Stimulated activated CD4-positive, alpha-beta T cell treated with anti-CD3 and anti-CD28 coated beads, TNF-alpha, amount 100 ng/mL, for 4 hours (primary cell): Measurements from ENCODE around the gene CLEC9A.
"Not testable (repeated sequence)": the region's sequence is repeated elsewhere in the genome, so short reads cannot be mapped to it uniquely, and the experiment has no call there.

Experiments
- DNase-seq, 3 experiments: peaks; one replicate each; pipeline ENCODE4 v3.0.0-alpha.2; 2020; ENCODE audit warnings: low read depth in 3 of 3

Gene CLEC9A

DNA sequence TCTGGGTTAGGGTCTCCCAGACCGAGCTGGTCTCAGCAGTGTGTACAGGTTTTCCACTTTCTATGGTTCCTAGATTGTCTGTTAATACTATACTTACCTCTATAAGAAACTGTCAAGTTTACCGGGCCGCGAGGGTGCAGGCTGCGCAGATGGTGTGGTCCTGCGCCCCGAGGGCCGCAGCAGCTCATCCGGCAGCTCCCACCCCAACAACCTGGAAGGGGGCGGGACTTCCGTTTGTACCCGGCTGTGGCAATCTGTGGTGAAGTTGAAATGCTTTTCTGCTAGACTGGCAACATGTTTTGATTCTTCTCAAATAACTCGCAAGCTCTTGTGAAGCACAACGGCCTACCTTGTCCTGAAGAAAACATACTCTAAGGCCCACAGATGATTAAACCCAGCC lies at the start of gene CLEC9A:
Gene CLEC9A (plus strand): TSS at position 237 of the 400 bp plus-strand sequence. CDS start 22,006 bp downstream, outside the sequence.
- DNase-seq = no peak

DNA sequence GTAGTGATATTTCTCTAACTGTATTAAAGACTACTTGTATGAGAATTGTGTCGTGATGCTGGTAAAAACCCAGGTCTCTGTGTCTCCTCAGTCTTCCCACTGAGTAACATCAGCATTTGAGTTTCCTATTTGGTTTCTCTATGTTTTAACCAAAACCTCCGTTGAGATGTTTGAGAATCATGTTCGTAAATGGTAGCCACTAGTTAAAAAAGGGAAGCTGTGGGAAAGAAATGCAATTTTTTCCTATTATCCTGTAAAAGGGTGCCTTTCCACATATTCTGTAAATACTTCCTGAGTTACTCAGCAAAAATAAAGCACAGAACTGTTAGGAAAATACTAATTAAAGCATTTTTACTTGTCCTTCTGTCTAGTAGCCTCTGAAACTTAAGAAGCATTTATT lies 38.6 kb upstream of the CLEC9A start:
- DNase-seq = no peak

DNA sequence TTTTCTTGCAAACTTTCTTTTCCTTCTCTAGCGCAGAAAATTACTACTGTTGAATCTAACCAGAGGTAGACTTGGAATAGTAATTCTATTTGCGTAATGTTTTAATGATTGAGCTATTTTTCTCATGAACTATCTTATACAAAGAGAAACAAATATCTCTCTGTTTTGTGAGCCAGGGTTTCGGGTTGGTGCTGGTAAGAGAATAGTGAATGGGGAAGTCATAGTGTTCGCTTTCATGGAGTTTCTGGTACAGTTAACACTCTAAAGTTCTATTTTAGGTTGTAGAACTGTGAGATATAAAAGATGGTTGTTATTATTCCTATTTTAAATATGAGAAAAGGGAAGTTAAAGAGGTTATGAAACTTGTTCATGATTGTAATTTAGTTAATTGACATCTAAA lies 38.2 kb upstream of the CLEC9A start:
- no peak for DNase-seq

DNA sequence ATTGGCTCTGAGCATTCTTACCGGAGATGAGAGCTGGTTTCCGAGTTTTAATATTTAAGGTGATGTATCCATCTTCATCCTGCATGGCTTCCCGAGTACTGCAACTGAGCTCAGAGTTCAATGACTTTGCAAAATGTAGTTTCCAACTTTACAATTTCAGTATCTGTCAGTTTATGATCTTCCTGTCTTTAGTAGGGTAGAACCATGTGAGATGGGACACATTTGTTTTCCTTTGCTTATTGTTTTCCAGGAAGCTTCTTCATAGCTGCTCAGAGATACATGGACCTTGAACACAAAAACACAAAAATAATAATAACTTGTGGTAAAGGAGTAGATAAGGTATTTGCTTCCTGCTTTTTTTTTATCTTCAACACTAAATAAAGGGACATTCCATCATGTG lies 31.5 kb upstream of the CLEC9A start, which contains the start of gene CLEC1B:
Gene CLEC1B (minus strand): TSS at position 106 of the 400 bp plus-strand sequence. CDS start 21 bp downstream, at position 85.
- DNase-seq = no peak

DNA sequence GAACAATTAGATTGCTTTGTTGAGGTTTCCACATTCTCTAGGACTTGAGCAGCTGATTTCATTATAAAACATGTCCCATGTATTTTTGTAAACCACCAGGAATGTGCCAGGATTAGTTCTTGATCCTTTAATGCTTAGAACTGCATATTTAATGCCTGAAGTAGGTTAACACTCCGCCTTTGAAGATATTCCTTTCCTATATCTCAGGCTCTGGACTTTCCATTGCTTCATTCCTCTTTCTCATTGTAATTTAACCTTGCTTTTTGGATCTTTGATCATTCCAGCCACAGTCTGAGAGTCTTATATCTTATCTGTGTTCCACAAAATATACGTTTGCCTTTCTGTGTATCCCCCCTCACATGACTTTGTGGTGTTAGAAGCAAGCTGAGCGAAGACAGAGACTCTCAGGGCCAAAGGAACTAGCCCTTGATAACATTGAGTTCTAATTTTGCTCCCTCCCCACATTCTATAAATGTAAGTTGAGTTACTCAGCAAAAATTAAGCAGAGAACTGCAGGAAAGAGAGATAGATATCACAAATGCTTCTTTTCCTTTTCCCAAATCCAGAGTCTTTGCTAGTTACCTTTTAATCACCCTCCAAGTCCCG lies 29.2 kb upstream of the CLEC9A start:
- no peak for DNase-seq

DNA sequence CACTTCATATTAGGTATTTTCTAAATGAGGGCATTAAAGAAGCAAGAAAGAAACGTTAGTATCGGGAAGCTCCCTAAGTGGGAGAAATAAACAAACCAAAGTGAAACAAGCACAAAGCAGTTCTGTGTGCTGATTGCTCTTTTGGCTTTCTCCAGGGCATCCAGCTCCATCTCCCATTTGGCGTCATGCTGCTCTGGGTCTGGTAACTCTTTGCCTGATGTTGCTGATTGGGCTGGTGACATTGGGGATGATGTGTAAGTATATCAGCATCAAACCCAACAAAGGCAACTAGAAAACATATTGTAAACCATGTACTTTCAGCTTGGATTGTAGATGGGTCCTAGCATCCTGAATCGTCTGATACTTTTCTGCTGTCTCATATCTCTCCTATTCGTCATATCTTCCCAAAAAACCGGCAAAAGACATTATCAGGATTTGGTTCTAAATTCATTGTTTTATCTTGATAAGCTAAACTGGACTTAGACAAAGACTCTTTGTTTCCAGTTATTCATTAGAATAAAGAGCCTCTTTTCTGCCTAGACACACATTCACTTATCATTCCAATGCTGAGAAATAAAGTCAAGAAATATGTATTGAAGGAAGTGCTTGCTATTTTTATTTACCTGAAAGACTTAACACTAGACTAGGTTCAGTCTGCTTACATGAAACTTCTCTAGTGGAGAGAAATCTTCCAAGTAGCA lies 17.7 kb upstream of the CLEC9A start:
- DNase-seq = no peak

DNA sequence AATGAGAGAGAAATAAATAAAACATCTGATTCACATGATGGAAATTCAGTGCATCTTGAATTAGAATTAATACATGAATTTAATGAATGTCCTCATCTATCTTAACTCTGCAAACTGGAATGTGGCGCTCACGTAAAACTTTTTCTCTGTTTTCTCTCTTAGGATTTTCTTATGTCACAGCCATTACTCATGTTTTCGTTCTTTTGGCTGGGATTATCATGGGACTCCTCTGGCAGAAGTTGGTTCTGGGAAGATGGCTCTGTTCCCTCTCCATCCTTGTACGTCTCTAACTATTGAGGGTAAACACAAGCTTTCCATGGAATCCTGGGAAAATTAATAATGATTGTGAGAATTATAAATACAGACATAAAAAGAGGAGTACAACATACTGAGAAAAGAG lies 15.0 kb upstream of the CLEC9A start:
- no peak for DNase-seq

DNA sequence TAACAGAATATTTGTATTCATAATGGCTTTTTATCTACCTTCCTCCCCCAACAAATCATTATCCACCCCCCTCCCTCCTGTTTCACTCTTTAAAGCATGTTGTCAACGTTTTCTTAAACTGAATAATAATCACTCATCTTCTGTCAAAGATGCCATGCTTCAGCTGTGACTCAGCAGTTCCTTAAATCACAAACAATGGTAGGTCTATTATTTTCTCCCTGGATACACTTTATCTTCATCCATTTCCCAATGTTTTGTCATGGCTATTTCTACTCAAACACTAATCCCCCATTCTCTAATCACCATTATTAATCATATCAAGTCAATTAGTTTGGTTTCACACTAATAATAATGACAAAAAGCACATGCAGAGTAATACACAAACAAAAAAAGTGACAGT lies 13.6 kb upstream of the CLEC9A start:
- DNase-seq = no peak

DNA sequence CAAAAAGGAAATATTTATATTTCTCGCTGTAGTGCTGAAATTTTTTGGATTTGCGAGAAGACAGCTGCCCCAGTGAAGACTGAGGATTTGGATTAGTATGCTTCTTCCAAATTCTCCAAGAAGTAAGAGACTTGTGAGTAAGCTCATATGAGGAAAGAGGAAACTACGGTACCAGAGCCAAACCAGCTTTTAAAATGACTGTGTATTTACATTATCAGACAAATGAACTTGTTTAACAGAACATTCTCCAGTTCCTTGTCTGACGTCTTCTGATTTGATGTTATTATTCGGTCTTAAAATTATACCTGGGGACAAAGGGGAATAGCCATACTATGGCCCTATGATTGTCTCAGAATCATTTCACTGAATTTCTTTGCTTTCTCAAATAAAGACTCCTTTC lies 12.1 kb upstream of the CLEC9A start:
- DNase-seq = no peak

DNA sequence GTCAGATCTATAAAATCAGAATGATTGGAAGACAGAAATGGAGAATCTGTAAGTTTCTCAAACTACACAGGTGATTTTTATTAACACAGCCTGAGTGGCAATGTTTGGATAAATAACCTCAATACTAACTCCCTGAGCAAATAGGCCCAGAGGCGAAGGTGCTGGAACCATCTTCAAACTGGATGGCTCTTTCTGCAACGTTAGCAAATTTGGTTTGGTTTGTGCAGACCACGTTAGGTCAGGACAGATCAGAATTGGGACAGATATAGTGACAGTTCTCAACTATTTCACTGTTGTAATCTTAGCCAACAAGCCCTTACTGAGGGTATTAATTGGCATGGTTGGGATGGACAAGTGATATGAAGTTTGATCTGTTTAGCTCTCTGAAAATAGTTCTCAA lies 9.1 kb upstream of the CLEC9A start:
- DNase-seq = no peak

DNA sequence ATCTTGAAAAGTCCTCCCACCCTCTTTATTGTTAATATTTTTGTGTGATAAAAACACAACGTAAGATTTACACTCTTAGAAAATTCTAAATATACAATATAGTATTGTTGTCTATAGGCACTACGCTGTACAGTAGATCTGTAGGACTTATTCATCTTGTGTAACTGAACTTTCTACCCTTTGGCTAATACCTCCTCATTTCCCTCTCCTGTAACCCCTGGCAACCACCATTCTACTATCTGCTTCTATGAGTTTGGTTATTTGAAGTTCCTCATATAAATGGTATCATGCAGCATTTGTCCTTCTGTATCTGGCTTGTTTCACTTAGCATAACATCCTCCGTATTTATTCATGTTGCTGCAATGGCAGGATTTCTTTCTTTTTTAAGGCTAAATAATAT lies 5.2 kb upstream of the CLEC9A start:
- DNase-seq = no peak

DNA sequence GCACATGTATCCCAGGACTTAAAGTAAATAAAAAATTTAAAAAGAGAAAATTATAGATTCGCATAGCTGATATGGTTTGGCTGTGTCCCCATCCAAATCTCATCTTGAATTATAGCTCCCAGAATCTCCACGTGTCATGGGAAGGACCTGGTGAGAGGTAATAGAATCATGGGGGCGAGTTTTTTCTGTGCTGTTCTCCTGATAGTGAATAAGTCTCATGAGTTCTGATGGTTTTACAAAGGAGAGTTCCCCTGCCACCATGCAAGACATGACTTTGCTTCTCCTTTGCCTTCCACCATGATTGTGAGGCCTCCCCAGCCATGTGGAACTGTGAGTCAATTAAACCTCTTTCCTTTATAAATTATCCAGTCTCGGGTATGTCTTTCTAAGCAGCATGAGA lies 3.8 kb upstream of the CLEC9A start:
- DNase-seq = not testable (repeated sequence)

DNA sequence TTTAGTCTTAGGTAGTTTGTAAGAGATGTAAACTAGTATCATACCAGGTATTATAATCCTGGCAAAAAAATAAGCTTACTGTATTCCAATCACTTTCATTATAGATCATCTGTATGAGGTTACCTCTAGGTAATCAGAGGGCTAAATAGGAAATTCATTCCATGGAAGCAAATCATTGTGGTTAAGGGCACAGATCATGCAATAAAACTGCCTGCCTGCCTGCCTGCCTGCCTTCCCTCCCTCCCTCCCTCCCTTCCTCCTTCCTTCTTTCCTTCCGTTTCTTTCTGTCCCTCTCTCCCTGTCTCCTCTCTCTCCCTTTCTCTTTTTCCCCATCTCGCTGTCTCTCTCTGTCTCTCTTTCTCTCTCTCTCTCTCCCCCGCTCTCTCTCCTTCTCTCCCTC lies 3.2 kb upstream of the CLEC9A start:
- no peak for DNase-seq

DNA sequence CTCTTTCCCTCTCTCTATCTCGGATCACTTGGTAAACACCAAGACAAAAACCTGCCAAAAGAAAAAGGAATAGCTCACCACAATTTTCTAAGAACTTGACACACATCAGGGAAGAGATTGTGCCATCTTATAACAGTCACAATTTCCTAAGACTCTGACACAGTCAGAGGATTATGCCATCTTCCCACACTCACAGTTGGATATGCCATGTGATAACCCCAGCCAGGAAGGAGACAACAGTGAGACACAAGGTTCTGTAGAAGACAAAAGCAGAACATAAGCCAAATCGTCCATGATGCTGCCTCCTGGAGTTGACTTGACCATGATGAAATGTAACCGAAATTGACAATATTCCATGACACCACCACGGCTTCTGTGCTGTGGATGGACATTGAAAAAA lies 2.8 kb upstream of the CLEC9A start:
- DNase-seq = no peak

DNA sequence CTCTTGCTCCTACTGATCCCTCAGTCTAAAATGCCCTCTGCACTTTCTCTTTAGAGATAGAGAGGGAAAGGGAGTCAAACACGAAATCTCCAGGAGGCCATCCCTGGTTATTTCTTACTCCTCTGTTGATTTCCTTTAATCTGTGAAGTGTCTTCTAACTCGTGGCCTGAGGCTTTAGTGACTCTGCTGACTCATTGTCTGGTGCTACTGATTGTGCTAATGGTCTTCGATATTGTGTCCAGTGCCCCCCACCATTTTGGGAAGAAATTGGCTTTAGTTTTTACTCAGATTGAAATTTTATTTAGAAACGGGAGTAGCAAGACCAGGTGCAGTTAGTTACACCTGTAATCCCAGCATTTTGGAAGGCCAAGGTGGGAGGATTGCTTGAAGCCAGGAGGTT lies 839 bp downstream of the CLEC9A start:
- DNase-seq = no peak

DNA sequence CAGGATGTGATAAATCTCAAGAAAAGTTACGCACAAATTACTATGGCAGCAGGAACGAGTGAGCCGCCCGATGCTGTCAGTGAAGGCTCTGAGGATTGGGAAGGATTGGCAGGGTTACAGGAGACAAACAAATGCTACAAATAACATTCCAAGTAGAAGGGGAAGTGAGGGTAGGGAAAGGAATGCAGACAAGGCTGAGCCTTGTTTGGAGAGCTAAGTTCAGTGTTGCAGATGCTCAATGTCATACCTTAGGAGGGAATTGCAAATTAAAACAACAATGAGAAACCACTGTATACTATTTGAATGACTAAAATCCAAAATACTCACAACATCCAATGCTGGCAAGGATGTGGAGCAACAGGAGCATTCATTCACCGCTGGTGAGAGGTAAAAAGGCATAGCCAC lies 1.3 kb downstream of the CLEC9A start:
- DNase-seq = no peak

DNA sequence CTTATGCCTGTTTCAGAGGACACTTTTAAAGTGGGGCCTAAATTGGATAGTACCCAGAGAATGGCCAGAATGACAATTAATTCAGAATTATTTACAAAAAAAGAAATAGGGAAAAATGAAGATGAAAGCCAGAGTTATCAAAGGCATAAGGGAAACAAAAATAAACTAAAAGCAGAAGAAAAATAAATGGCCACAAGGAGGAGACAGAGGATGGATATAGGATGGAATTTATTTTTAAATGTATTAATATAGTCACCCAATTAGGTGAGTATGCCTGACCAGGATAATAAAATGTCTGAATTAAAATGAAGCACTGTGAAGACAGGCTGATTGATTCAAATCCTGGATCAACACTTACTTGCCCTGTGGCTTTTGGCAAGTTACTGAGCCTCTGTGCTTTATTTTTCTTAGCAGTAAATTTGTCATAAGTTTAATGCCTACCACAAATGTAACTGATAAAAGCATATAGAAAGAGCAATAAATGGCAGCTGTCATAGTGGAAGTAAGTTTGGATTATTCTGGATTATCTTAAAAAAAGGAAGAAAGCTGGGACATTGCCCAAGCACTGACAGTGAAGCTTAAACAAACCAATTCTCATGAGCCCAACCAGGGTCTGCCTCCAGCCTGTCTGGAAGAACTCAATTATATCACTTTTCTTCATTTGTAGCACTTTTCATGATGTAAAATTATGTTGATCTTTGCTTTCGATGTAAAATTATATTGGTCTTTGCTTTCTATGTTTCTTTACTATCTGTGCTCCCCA lies 3.5 kb downstream of the CLEC9A start:
- no peak for DNase-seq

DNA sequence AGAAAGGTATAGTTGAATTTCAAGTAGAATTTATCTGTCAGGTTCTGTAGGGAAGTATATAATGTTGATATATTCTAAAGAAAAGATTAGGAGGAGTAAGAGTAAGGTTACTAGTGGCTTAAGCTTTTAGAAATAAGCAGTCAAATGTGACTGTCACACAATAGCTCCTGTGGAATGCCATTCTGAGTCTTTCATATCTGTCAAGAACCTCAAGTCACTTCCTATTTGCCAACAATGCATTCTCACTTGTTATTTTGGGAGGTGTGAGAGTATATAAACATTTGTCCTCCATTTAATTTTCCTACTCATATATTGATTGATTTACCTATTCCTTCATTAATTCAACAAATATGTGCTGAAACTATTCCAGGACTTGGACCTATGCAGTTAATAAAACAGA lies 11.7 kb downstream of the CLEC9A start:
- no peak for DNase-seq

DNA sequence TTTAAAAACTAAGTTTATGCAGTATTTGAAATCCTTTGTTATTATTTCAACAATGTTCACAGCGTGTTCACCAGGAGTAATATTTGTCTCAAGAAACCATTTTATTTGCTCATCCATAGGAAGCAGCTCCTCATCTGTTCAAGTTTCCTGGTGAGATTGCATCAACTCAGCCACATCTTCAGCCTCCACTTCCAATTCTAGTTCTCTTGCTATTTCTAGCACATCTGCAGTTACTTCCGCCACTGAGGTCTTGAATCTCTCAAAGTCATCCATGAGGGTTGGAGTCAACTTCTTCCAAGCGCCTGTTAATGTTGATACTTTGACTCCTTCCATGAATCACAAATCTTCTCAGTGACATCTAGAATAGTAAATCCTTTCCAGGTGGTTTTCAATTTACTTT lies 18.0 kb downstream of the CLEC9A start:
- no peak for DNase-seq

DNA sequence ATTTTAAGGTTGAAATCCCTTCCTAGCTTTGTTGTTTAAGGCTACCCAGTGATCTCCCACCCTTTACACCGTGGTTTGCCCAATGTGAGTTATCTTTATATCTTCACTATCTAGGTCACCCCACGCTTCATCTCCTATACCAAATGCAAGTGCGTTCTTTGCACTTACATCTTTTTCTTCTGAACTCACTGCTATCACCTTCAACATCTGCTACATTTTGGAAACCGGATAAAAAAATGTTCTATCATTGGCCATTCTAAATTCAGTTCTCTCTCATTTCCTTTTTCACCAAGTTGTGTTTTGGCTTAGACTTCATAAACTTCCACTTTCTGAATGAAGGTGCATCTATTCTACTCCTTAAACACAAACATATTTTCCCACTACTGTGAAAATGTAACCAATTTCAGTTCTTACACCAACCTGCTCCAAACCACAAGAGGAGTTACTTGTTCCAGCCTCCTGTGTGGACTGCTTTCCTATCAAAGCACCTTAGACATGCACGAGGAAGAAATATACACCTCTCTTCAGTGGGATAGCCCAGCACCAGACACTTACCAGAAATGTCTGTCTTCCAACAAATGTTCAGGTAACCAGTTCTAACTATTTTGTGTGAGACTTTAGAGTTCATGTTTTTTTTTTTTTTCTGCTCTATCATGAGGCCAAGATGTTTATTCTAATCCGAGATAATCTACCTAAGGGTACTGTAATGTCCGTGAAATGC lies 21.9 kb downstream of the CLEC9A start:
- DNase-seq = no peak

DNA sequence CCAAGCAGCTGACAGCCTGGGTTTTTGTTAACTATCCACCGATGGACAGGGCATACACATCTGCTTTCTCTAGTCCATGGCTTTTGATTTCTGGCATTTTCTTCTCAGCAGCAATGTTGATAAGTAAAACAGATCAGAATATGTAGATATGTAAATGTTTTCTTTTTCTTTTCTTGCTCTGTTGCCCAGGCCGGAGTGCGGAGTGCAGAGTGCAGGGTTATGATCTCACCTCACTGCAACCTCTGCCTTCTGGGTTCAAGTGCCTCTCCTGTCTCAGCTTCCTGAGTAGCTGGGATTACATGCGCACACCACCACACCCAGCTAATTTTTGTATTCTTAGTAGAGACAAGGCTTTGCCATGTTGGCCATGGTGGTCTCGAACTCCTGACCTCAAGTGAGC lies 27.9 kb downstream of the CLEC9A start:
- no peak for DNase-seq

DNA sequence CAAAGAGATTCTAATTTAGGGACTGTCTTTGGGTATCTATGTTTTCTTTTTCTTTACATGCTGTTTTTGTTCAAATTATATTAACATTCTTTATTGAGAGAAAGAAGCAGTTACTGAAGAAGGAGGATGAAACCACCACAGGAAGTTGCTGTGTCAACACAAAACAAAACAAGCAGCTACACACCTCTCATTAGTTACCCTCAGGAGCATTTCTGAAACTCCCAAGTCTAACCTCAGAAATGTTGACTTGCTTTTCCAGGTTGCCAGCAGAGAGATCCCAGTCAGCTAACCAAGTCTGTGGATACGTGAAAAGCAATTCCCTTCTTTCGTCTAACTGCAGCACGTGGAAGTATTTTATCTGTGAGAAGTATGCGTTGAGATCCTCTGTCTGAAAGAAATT lies 34.8 kb downstream of the CLEC9A start:
- DNase-seq = no peak
